Activated CD8-positive, alpha-beta memory T cell treated with anti-CD3 and anti-CD28 coated beads for 24 hours (primary cell): ENCODE data around the gene CFAP58.

Experiments
- DNase-seq: peaks from one replicate; pipeline ENCODE4 v3.0.0-alpha.2; 2020

The CFAP58 gene

DNA sequence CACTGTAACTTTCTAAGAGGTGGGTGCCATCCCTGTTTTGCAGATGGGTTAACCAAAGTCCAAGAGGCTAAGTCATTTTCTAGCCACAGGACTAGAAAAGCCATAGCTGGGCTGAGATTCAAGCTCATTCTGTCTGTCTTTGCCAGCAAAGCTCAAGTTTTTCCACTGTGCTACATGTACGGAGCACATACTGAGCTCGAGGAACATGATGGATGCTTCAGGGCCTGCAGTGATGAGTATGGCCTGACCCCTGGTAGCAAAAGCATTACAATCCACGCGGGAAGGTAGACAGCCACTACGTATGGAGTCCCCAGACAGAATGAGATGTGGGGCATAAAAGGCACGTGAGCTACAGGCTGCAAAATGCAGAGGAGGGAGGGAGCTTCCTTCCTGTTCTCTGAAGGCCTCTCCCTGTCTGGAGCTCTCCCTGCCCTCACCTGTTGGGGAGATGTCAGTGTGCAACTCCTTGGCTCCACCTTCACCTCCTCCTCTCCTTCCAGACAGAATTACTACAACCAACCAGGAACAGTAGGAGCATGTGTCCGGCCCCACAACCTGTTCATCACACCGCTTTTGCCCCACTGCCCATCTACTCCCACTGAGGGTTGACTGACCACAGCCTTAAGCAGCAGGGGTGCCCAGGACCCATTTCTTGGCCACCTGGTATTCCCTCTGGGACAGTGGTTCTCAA lies 31.8 kb upstream of the CFAP58 start:
- DNase-seq: no peak

DNA sequence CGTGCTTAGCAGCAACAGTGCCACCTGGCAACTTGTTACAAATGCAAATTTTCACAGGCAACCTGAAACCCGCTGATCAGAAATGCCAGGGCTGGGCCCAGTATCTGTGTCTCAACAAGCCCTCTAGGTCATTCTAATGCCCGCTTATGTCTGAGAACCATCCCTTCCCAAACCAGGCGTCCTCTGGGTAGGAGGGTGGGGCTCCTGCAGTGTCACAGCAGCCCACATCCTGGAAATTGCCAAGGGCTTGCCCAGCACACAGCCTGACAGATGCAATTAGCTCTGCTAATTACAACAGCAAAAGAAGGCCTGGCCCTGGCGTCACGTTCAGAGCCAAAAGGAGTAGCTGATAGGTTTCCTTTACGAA lies 31.2 kb upstream of the CFAP58 start:
- no peak for DNase-seq

DNA sequence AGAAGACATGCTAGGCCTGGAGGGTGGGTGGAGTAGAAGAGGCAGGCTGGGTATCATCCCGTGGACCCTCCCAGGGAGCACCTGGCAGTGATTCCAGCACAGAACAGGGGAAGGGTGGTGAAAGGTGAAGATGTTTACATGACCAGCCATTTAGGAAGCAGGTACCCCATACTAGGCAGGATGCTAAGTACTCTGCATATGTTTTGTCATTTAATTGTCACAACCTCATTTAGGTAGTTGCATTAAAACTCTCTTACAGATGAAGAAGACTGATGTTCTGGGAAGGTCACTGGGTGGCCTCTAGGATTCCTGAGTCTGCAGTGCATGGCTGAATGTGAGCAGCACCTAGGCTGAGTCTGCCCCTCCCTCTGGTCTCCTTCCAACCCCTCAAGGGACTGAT lies 30.5 kb upstream of the CFAP58 start:
- DNase-seq: no peak

DNA sequence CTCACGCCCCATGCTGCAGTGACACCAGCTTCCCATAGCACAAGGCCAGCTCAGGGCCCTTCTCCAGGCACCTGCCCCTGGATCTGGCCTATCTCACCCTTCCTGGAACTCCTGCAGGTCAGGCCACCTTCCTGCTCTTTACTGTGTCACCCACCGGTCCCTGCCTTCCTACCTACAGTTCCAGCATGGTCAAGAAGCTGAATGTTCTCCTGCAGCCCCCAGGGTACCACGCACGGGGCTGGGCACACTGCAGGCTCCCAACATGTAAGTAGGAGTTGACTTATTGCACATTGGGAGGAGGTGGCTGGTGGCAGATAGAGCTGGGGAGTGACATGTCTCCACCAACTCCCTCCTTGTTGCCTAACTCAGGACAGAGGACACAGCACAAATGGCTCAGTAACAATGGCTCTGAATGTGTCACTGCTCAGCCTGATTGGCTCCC lies 29.9 kb upstream of the CFAP58 start:
- no peak for DNase-seq

- DNase-seq: no peak
Measured at GRCh38 chr10:104324221-104324686, 29.4 kb upstream of the CFAP58 start.

- DNase-seq: no peak
Measured at GRCh38 chr10:104324931-104325330, 28.7 kb upstream of the CFAP58 start.

DNA sequence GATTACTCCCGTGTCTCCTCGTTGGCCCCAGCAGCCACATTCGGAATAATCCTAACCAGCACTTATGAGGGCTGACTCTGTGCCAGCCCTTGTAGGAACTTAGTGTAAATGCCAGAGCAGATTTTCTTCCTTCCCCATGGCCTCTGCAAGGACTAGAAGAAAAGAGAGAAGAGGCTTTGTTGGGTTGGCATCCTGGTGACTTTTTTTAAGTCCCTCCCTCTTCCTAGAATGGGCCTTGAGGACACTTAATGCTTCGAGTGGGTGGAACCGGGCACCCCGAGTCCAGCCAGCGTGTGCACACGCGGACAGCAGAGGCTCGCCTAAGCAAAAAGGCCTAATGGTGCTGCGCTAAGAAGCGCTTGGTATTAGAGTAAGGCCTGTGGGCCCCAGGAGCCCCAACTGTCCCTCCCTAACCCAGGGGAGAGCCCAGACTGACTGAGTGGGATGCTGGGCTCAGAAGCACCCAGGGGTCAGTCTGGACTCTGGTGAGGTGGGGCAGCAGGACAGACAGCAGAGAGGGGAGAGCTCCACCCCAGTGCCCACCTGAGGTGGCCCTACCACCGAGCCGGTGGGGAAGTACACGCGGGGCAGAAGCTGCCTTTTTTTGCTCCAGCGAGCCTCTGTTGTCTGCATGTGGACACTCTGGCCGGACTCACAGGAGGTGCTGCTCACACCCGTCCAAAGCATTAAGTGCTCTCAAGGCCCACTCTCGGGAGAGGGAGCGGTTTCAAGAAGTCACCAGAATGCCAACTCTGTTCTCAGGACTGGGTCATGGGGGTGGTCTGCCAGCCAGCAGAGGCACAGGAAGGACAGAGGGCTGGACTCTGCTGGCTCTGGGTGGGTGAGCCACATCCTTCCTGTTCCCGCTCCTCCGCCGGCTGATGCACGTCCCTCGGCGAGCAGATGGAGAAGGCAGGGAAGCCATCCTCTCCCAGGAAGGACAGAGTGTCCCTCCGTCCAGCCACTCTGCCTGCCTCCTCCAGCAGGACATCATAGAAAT lies 27.9 kb upstream of the CFAP58 start:
- DNase-seq: no peak

- DNase-seq: no peak
Measured at GRCh38 chr10:104326991-104327610, 26.5 kb upstream of the CFAP58 start.

- DNase-seq: no peak
Measured at GRCh38 chr10:104327745-104328645, 25.6 kb upstream of the CFAP58 start.

DNA sequence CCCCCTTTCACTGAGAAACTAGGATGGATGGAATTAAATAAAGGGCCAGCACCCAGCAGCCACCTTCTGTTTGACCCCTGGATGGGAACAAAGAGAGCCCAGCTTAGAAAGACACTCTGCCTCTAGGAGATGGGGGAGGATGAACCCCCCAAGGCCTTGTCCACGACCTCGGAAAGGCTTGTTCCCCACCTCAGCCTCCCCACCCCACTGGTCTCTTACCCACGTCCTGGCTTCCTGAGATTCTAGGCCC lies 25.1 kb upstream of the CFAP58 start:
- no peak for DNase-seq

DNA sequence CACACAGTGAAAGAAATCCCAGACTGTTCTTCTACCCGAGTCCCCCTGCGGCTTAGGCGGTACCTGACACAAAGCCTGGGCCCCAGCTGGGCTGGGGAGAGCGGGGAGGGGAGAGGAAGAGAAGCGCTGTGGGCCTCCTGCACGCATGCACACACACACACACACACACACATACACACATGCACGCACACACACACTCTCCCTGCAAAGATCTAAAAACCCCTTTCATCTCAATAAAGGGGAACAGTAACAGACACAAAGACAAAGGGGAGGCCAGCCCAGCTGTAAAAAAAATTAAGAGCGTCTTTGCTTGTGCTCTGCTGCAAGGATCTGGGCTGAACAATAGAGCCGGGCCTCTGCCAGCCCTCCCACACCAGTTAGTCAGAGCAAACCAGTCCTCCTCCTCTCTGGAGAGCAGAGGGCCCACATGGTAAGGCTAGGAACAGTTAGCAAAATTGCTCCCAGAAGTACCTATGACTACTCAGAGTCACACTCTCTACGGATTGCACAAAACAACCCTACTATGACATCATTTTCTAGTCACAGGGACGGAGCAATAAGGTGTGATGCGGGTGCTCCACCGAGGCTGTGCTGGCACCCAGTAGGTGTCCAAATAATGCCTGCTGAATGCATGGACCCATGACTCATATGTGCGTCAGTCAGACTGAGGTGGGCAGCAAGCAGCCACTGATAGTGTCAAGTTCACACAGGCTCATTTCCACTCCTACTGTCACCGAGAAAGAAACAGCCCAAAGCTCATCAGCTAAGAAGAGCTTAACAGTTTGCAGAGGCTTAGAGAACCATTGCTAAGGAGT lies 24.5 kb upstream of the CFAP58 start:
- peak; percentile 84 for DNase-seq

DNA sequence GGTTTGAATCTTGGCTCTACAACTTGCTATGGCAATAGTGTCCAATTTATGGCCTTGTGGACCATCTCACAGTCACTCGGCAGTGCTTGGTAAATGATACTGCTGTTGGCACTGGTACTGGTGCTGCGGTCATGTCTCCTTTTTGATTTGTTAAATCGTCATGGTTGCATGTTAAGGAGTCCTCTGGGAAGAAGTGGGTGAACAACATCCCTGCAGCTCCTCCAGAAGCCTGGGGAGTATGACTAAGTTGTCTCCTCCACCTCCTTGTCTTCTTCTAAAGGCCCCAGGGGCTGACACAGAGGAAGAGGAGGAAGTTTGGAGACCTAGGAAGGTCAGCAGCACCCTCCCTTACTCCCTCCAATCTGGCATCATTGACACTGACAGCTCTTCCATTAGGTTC lies 23.9 kb upstream of the CFAP58 start:
- DNase-seq: no peak

- no peak for DNase-seq
Measured at GRCh38 chr10:104330168-104331110, 23.2 kb upstream of the CFAP58 start.

DNA sequence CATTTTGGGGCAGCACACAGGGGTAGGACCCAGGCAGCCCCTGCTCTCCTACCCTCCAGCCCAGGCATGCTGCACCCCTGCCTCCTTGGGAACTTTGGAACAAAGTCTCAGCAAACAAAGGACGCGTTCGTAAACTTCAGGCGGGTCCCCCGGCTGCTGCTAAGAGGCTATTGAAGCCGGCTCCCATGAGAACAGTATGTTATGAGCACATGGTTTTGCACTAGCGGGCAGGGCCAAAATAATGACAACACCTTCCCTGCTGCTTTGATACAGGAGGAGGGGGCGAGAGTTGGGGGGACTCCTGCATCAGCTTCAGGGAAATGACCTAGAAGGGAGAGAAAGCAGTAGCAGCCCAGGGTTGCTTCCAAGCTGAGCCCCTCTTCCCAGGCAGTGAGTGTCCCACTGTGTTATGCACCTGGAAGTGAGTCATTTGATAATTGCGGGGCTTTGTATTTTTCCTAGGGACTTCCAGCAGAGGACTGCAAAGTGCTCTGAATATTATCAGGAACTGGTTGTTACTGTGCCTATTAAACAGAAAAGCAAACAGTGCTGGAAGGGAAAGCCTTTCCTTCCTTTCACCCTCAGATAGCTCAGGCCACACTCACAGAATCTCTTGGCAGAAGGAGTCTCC lies 22.3 kb upstream of the CFAP58 start:
- peak; percentile 52 for DNase-seq

GRCh38 chr10:104332243-104333031 lies 21.2 kb upstream of the CFAP58 start:
- DNase-seq: peak; percentile 43

GRCh38 chr10:104333032-104333727 lies 20.5 kb upstream of the CFAP58 start:
- DNase-seq: peak; percentile 78

GRCh38 chr10:104333728-104334373 lies 19.8 kb upstream of the CFAP58 start:
- peak; percentile 53 for DNase-seq

- peak; percentile 53 for DNase-seq
Measured at GRCh38 chr10:104334561-104334960, 19.1 kb upstream of the CFAP58 start.
